HG03066 (cell line): ENCODE data around the gene PRKCA.

Experiments used
- ATAC-seq: cut with Tn5 transposase; IDR thresholded peaks from one replicate; pipeline ENCODE4 v1.9.1; 2021; ENCODE audit warnings: low read depth; ENCODE audit not compliant: unreplicated experiment

Gene PRKCA

DNA sequence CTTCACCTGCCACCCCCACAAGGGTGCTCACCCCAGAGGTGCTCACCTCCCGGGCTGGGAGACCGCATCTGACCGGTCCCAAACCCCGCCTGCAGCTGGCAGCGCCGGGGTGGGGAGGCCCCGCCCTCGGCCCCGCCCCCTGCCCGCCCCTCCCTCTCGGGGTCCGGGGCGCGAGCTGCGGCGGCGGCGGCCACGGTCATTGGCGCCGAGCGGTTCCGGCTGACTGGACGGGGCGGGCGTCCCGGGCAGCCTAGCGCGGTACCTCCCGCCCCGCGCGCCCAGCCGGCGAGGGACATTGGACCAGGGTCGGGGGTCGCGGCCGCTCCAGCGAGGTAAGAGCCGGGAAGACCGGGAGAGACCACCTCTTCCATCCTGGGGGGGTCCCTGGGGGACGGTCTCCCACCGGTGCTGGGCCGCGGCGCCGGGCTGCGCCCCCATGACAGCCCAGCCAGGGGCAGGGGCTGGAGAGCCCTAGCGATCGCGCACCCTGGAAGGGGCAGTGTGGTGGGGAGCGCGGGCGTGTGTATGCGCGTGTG, 532.6 kb downstream of the PRKCA start, which contains the start of gene CACNG5:
Gene CACNG5 (plus strand): TSS at position 199 of the 536 bp plus-strand sequence. CDS start 42,216 bp downstream, outside the sequence.
- ATAC-seq: no peak

GRCh38 chr17:66835476-66835875, 533.1 kb downstream of the PRKCA start:
- ATAC-seq: no peak

GRCh38 chr17:66836063-66837005, 533.9 kb downstream of the PRKCA start:
- ATAC-seq: no peak

DNA sequence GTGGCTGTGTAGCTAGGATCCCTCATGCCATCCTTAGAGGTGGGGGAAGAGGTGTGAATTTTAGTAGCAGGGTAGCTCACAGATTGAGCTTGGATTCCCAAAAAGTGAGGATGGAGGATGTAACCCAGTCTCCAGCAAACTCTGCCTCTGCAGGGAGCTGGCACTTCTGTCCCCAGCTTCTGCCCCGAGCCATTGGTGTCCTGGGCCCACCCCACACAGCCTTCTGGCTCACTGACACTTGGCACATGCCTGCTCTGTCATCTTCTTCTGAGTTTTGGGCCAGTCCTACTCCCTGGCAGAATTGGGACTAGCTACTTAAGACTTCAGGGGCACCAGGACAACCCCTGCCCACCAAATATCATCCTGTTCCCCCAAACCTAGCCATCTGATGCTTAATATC, 534.8 kb downstream of the PRKCA start:
- ATAC-seq: no peak

DNA sequence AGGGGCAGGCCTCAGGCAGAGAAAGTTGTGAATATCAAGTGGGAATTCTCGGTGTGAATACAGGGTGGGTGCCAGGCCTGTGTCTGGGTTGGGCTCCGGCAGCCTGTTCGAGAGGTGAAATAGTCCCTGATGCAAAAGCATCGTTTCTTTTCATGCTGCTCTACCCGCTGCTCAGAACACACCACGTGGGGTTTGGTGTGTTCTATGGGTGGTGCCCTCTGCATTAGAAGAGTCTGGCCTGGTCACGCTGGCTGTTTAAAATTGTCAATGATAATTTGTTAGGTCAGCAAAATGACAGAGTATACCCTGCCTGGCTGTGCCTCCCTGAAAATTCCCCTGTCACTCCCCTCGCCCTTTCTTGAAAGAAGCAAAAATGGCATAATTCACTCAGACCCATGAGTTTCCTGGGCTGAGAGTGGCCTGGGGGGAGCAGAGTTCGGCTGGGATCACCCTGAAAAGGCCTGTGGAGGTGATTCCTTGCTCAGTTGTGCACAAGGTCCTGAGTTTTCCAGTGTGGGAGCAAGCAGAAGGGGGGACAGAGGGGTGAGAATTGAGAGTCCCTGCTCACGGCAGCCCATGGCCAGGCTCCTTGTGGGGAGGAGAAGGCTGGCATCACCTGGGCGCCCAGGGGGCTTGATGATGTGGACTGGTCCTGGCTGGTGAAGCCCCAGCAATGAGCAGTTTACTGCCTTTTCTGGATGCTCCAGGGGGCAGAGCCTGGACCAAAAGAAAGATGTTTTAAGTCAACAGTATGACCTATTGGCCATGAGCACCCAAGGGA, 535.7 kb downstream of the PRKCA start:
- ATAC-seq: no peak

DNA sequence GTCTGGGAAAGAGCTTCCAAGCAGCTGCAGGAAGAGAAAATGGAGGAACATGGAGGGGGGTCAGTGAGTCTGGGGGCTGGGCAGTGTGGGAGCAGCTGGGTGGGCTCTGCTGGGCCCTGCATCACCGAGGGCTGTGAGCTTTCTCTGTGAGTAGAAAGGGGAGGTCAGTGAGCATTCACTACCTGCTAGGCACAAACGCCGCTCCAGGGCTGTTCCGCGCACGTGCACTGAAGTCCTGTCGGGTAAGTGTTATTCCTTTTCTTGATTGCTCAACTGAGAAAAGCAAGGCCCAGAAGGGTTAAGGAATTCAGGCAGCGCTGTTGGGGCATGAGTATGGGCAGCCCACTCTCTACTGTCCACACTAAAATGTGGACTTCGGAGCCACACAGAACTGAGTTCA, 537.2 kb downstream of the PRKCA start:
- ATAC-seq: no peak

DNA sequence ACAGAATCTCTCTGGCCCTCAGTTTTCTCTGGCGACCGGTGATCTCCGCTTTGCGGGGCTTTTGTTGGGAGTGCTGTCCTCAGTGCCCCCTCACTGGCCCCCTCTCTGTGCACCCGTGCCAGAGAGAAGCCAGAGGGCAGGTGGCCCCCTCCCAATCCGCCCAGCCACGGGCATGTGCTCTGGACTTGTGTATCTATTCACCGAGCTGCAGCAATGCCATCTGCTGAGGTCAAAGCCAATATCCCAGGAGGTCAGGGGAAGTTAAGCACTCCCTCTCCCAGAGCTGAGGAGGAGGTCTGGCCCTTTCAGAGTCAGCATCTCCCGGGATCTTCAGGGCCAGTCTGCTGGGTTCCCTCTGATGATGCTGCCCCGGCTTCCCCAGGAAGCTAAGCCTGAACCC, 537.6 kb downstream of the PRKCA start:
- no peak for ATAC-seq

DNA sequence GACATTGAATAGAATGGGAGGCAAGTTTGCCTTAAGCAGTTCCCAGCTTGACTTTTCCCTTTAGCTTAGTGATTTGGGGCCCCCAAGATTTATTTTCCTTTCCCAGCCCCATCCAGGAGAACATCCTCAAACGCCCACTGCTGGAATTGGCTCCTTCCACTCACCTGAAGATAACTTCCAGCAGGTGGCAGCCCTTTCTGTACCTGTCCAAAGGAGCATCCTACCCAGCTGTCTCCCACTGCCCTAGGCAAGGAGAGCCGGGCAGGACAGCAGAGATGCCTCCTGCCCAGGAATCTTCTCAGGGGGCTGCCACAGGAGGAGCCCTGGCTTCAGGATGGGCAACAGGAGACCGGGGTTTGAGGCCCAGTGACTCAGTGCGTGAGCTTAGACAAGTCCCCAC, 538.9 kb downstream of the PRKCA start:
- ATAC-seq: no peak

- no peak for ATAC-seq
Measured at GRCh38 chr17:66841744-66842143, 539.3 kb downstream of the PRKCA start.

GRCh38 chr17:66842505-66842904, 540.1 kb downstream of the PRKCA start:
- no peak for ATAC-seq

DNA sequence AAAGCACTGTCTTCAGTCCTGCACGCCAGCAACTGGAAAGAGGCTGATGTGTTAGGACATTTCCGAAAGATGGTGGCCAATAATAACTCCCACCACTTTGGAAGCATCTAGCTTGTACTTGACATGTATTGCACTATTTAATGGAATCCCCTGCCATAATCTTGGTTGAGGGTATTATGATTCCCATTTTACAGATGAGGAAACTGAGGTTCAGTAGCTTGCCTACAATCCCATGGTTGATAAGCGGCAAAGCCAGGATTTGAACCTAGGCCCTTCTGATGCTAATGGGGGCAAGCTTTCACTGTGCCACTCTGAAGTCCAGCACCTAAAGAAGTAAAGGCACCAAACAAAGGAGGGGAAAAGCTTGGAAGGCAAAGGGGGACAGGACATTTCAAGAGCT, 540.5 kb downstream of the PRKCA start:
- no peak for ATAC-seq

DNA sequence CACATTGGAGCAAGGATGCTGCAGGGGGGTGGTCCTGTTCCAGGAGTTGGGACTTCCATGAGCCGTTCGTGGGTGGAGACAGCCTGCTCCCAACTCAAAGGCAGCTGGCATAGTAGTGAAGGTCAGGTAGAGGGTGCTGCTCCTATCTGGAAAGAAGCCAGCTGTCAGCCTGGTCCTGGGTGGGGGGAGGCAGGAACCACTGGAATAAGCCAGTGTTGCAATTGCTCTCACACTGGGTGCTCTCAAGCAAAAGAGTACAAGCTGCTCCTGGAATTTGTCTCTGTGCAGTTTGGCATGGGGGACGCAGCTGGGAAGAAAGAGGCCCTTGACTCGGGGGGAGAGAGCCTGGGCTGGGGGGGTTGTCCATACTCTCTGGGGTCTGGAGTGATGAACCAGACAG, 541.2 kb downstream of the PRKCA start:
- no peak for ATAC-seq

- ATAC-seq: no peak
Measured at GRCh38 chr17:66847704-66848103, 545.3 kb downstream of the PRKCA start.

DNA sequence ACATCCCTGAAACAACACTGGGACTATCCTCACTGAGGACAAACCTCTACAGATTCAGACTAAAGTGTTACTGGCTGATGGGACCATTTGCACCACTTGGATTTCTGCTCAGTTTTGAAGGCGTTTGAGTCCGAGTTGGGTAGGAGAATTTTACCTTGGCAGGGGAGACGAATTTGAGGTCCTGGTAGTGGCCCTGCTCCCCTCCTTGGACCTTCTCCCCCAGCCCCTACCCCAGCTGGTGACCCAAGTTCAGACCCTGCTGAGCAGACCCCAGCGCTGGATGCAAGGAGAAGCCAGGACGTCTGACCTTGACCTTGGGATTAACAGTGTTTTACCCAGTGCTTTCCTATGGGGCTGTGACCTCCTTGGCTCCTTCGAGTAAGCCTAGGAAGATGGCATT, 546.1 kb downstream of the PRKCA start:
- ATAC-seq: no peak

GRCh38 chr17:66849032-66849655, 546.7 kb downstream of the PRKCA start:
- no peak for ATAC-seq

DNA sequence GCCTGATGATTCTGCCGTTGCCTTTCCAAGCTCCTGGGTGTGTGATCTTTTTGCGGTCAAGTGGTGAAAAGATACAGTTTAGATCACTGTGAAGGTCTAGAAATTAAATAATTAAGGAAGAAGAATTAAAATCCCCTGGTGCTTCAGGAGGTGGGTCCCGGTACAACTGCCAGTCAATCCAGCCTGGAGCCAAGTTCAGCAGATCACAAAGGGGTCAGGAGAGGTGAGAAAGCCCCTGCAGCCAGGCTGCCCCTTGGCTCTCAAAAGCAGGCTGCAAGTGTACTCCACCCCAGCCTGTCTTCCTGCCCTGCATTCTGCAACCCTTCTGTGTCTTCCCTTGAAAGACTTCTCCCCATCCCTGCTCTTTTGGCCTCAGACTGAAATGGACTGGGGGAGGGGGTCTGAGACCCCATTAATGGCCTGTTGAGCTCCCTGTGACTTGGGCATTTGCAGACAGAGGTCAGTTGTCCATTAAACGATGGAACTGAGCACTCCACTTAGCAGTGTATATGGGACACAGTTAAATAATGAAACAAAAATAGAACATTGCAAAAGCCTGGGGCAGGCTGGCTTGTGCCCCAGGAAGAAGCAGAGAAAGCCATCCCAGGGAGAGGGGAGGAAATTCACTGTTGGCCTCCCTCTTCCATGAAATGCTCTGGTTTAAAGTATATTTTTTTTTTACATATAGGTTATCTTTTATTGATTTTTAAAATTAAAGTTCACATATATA, 547.6 kb downstream of the PRKCA start:
- no peak for ATAC-seq

DNA sequence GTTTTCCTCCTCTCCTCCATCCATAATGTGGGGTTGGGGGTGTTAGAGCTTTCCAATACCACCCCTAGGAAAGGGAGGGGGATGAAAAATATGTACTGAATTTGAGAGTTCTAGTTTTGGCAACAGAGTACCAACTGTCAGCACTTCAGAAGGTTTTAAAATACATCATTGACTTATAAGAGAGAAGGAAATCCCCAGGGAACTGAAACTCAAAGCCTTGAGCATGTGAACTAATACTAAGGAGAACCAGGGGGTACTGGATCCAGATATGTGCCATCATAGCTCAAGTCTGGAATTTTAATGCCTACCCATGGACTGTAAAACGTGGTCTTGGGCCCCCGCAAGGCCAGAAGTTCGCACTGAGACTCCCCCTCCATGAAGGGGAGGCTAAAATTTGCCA, 548.3 kb downstream of the PRKCA start:
- ATAC-seq: no peak

- no peak for ATAC-seq
Measured at GRCh38 chr17:66855204-66855603, 552.8 kb downstream of the PRKCA start.

DNA sequence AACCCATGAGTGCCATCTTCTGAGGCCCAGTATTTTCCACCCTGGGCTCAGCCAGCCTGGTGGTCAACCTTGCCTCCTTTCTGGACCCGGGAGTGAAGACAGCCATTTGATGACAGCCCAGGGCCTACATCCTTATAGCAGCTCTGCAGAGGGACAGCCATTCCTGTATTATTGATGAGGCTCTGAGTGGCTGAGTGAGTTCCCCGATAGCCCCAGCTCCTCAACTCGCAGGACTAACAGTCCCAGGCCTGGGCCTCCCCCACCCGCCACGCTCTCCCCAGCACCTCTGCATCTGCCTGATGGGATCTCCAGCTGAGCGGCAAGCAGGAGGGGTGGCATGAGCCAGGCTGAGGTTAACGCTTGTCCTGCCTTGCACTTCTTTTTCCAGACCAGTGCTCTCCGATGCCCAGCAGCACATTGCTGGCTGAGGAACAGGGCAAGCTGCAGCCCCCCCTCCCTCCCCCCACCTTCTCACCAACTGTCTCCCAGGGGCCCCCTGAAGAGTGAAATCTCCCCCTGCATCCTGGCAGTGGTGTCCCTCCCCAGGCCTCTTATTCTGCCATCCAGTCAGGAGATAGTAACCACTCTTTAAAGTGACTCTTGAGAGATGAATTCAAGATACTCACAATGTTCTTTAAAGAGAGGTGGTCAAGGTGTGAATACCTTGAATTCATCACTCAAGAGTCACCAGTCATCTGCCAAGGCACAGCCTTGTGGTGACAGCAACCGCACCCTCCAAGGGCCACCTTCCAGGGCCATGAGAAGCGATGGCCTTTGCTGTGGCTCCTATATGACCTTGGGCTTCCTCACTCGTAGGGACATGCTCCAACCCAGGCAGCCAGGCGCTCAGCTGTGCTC, 556.0 kb downstream of the PRKCA start:
- ATAC-seq: no peak
